Bronchial epithelial cell (primary cell): ENCODE results near the gene TMEM176A. TPM values are rescaled to one million over a fixed set of nuclear protein-coding genes. Genes with fewer than 3 reads are reported as not detected.

Experiments
- DNase-seq: peaks from one replicate; pipeline ENCODE4 v3.0.0-alpha.2; 2010; ENCODE audit warnings: low read depth
- FAIRE-seq: peaks from 2 replicates; lab custom pipeline; 2011; peaks lifted over from hg19 to GRCh38; lab: Jason Lieb, UNC
- H3K27me3 ChIP-seq: 2 replicates; pipeline ENCODE4 v1.5.1; 2011; ENCODE audit warnings: low read length; ENCODE audit not compliant: control insufficient read depth, insufficient read depth
- H3K36me3 ChIP-seq: 2 replicates; pipeline ENCODE4 v1.5.1; 2011; ENCODE audit warnings: low read length; ENCODE audit not compliant: control insufficient read depth, insufficient read depth
- H3K4me3 ChIP-seq: 2 replicates; pipeline ENCODE4 v1.5.1; 2011; ENCODE audit warnings: mild to moderate bottlenecking, low read depth, low read length, control low read depth
- total RNA-seq: library from RNA; depleted of rRNA; stranded (reverse); fragments of >200 nt; gene quantifications from 2 replicates; pipeline ENCODE4 v1.2.1, GENCODE V29; 2014
- TF ChIP-seq, protein P1 (sequence below): IDR thresholded peaks from 2 replicates; pipeline ENCODE4 v1.5.1; 2011; ENCODE audit warnings: mild to moderate bottlenecking, moderate library complexity, low read length, control low read depth, inconsistent platforms; ENCODE audit not compliant: insufficient read depth, severe bottlenecking

The TMEM176A gene
- total RNA-seq, 1 donor from 2014 or later = 0.79 TPM

GRCh38 chr7:150791304-150791703 lies 9.3 kb upstream of the TMEM176A start:
- DNase-seq (no peak), FAIRE-seq (no peak)
- Histone ChIP-seq H3K27me3 (peaks cover 3% of the 10 kb centered on the region), H3K4me3 (no peak overlapping the region), H3K36me3 (no peaks in the 10 kb centered on the region)
- TF ChIP-seq, protein P1, sequence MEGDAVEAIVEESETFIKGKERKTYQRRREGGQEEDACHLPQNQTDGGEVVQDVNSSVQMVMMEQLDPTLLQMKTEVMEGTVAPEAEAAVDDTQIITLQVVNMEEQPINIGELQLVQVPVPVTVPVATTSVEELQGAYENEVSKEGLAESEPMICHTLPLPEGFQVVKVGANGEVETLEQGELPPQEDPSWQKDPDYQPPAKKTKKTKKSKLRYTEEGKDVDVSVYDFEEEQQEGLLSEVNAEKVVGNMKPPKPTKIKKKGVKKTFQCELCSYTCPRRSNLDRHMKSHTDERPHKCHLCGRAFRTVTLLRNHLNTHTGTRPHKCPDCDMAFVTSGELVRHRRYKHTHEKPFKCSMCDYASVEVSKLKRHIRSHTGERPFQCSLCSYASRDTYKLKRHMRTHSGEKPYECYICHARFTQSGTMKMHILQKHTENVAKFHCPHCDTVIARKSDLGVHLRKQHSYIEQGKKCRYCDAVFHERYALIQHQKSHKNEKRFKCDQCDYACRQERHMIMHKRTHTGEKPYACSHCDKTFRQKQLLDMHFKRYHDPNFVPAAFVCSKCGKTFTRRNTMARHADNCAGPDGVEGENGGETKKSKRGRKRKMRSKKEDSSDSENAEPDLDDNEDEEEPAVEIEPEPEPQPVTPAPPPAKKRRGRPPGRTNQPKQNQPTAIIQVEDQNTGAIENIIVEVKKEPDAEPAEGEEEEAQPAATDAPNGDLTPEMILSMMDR = no peak

DNA sequence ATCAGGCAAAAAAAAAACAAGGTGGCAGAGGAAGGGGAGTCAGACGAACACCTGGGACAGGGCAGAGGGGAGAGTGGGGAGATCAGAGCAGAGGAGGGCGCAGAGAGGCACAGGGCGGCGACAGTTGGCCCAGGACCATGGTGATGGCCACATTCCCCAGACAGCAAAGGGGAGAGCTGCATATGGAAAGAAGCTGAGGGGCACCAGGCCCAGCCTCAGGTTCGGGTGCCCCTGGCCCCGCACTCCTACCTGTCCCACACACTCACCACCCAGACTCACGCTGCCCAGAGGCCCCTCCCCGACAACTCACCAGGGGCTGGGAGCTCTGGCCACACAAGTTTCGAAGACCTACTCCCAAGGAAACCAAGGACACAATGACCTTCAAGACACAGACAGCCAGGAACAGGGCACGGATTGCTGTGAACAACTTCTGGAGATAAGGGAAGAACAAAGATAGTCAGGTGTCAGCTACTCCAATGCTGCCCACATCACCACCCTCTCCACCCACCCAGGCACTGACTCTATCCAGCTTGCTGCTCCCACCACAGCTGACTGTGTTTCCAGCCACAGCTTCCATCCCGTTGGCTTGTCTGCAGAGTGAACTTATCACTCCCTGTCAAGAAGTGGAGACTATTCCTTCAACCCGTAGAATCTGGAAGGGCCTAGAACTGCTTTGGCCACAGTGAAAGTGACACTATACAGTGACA lies 8.7 kb upstream of the TMEM176A start:
- peak; percentile 64 for FAIRE-seq
- H3K4me3 ChIP-seq = no peak overlapping the region
- no peak for DNase-seq
- no peaks in the 10 kb centered on the region for H3K36me3 ChIP-seq
- TF ChIP-seq, protein P1 = no peak
- peaks cover 3% of the 10 kb centered on the region for H3K27me3 ChIP-seq

DNA sequence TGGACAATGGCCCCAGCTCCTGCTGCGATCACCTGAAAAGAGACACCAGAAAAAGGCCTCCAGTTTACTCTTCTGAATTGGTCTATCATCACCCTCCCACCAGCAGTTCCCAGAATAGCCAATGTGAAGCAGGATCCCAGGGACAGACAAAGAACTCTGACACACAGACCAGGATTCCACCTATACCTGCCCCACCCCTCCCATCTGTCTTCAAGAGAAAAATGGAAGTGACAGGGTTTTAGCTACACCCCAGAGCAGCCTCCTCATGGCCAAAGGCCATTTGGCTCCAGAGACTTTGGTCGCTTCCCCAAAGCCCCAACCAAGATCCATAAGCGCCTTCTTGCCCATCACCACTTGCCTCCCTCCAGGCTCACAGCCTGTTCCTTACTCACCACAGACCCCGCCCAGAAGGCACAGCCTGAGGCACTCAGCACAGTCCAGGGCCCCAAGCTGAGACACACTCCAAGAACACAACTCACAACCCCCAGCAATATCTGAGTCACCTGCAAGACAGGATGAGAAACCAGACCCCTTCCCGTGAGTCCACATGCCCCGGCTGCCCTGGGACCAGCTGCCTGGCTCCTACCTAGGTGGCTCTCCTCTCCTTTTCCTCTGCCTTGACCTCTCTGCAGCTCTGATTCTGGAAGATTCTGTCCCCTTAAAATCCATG lies 6.9 kb upstream of the TMEM176A start:
- FAIRE-seq (no peak), DNase-seq (no peak)
- H3K36me3 ChIP-seq = no peaks in the 10 kb centered on the region
- no peak overlapping the region for H3K4me3 ChIP-seq
- TF ChIP-seq, protein P1 = no peak
- peaks cover 3% of the 10 kb centered on the region for H3K27me3 ChIP-seq

GRCh38 chr7:150797661-150798060 lies 2.9 kb upstream of the TMEM176A start:
- Histone ChIP-seq H3K27me3 (peaks cover 18% of the 10 kb centered on the region), H3K36me3 (no peaks in the 10 kb centered on the region), H3K4me3 (no peak overlapping the region)
- FAIRE-seq (no peak), DNase-seq (no peak)
- TF ChIP-seq, protein P1 = no peak

- H3K27me3 ChIP-seq = peaks cover 20% of the 10 kb centered on the region
- no peak for FAIRE-seq
- H3K4me3 ChIP-seq = no peak overlapping the region
These were observed 1.4 kb upstream of the TMEM176A start for GRCh38 chr7:150799156-150799555.

More at GRCh38 chr7:150799156-150799555, 1.4 kb upstream of the TMEM176A start:
- no peak for DNase-seq
- TF ChIP-seq, protein P1 = no peak
- no peaks in the 10 kb centered on the region for H3K36me3 ChIP-seq
